ENCODE measurements around the gene SNURF.
"Not testable (repeated sequence)": the region's sequence is repeated elsewhere in the genome, so short reads cannot be mapped to it uniquely, and the experiment has no call there.

The SNURF gene

GRCh38 chr15:24971772-24972171, 17.0 kb downstream of the SNURF start:
- no peak for DNase-seq

- not testable (repeated sequence) for DNase-seq
Measured at GRCh38 chr15:24972707-24973106, 17.9 kb downstream of the SNURF start.

GRCh38 chr15:24976932-24977331, 22.1 kb downstream of the SNURF start:
- DNase-seq: no peak

GRCh38 chr15:24977686-24978085, 22.9 kb downstream of the SNURF start:
- DNase-seq: no peak

- no peak for DNase-seq
Measured at GRCh38 chr15:24985224-24985623, 30.4 kb downstream of the SNURF start.

GRCh38 chr15:24986653-24987052, 31.9 kb downstream of the SNURF start:
- no peak for DNase-seq

Data from suppressor macrophage treated with lipopolysaccharide for 1 hour (primary cell).